NCI-H82 (cell line): ENCODE data around the gene CNTNAP2.
A peak's percentile ranks its signal among the peaks of the same experiment; 100 is the strongest.

Experiments
- DNase-seq: peaks from one replicate; lab custom pipeline; 2025; lab: John Stamatoyannopoulos, UW

The CNTNAP2 gene

DNA sequence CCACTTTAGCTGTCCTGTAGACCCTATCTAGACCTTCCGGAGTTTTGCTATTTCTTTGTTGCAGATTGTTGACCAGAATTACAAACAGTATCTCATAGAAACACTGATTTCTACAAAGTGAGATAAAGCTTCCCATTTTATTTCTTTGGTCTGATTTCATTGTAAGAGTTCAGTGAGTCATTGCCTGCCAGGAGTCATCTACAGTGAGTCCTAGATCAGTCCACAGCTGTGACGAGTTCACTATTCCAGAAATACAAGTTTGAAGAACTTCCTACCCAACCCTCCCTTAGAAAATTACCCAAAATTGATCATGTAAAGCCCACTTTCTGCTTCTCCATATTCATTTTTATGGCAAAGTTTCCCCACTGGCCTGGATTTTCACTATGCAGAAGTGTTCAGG lies 905.5 kb downstream of the CNTNAP2 start:
- DNase-seq: no peak

DNA sequence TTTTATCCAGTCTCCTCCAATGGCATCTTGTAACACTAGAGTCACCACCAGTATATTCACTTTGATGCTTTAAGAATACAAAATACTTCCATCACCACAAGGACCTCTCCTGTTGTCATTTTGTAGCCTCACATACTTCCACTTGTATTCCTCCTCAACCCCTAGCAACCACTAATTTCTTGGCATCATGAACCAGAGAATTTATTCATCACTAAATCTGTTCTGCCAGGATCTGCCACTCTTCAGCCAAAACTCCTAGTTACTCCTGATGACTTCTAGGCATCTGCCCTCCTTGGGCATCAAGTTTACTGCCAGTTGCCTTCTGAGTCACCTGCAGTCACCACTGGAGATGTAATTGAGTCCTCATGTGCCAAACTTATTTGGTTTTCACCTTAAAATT lies 906.8 kb downstream of the CNTNAP2 start:
- DNase-seq: no peak

DNA sequence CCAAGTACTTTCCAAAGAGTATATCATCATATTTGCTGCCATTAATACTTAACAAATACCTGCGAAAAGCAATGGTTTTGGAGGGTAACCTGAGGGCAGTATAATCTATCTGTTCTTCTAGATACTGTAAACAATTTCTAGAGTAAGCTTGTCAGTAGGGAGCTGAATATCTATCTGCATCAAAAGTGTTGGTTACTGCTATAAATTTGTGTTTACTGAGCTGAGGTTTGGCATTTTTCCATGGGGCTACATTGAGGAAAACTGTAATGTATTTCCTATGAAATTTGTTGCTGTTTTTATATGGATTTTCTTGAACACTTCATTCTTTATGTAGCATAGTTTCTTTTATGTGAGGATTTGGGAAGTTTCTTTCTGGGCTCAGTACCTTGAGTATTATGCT lies 913.4 kb downstream of the CNTNAP2 start:
- DNase-seq: no peak

DNA sequence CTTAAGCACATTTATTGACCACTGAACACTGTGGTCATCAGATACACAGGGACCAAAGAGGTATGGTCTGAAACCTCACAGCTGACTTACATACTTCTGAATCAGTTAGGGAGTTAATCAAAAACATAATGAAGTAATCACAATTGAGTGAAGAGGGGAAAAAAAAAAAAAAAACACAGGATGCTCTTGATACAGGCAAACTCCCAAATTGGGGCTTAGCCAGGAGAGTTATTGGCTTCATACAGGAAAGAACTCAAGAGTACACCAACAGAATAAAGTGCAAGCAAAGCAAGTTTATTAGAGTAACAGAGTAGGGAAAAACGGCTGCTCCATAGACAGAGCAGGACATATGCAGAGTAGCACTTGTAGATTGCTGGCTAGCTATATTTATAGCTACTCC lies 917.0 kb downstream of the CNTNAP2 start:
- no peak for DNase-seq

DNA sequence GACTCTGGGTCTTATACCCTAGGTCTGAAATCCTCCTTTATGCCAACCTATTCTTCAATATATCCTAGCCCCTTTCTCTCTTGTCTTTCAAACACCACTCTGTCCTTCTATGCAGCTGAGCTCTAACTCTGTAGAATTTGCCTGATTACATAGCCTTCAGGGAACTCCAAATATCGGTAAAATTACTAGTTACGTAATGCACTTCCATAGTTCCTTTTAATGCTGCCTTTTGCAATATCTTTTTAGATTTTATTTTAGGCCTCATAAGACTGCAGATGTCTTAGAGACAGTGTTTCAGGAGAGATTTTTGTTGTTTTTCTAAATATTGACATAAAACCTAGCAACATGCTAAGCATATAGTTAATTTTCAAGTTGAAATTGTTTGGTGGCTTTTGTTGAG lies 924.8 kb downstream of the CNTNAP2 start:
- no peak for DNase-seq

DNA sequence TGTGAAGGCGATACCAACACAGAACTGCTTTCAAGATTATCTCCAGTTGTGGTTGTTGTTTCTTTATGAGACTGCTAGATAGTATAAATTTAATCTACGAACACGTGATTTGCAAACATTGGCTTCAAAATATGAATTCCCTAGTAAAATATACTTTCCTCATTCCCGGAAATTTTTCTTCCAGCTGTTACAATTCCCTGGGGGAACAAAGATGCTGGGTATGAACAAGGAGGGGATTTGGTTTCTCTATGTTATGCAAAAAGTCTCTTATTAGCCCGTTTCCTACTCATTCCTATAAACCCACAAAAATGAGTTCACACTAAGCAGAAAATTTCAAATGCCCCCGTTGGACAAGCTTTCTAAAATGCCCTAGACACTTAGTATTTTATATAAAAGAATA lies 928.3 kb downstream of the CNTNAP2 start:
- DNase-seq: no peak

DNA sequence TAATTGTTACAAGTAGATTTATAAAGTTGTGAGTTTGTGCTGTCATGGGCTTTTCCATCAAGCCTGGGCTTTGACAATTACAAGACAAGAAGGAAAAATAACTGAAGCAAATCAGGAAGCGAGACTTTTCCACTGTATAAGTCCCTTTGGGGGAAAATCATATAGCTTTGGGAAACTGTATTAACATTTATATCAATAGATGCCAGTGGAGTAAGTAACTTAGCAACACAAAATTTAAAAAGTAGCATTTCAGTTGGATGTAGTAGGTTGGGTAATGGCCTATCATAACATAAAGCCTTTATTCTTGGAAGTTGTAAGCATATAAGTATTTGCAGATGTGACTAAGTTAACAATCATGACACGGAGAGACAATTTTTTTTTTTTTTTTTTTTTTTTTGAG lies 931.1 kb downstream of the CNTNAP2 start:
- DNase-seq: no peak

DNA sequence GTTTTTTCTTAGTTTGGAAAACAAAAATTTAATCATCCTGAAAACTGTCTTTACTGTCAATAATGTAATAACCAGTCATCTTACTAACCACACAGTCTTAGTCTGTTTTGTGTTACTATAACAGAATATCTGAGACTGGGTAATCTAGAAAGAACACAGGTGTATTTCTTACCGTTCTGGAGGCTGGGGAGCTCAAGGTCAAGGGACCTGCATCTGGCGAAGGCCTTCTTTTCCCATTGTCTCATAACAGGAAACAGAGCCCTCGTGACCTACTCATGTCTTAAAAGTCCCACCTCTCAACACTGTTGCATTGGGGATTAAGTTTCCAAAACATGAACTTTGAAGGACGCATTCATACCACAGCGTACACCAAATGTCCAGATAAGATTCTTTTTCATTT lies 932.3 kb downstream of the CNTNAP2 start:
- no peak for DNase-seq

DNA sequence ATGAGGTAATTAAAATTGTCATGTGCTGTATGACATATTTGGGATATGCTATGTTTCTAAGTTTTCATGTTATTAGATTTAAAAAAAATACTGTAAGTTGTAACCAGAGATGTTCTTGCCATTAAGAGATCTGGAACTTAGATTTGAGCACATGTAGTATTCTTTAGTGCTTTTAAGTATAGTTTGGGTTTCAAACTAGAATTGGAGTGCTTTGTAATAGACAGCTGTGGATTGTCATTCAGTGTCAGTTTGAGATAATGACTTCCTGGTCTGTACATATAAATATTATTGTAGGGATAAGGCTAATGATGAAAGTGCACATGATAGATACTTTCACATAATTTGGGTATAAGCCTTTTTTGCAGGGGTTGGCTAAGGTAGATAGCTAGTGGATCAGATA lies 936.2 kb downstream of the CNTNAP2 start:
- DNase-seq: no peak

DNA sequence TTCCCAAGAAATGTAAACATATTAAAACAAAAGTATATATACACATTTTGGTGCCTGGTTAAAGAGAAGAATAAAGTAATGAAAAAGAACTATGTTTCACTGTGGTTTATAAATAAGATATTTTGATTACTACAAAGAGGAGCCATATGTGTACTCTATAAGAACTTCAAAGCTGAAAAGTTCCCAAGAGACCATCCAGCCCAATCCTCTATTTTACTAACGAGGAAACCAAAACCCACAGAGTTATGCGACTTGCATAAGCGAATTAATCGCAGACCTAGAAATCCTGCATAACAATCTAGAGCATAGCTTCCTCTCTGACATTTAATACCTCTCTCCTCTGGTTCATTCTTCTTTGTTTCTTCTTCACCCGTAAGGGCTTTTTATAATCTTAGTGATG lies 937.1 kb downstream of the CNTNAP2 start:
- DNase-seq: no peak

DNA sequence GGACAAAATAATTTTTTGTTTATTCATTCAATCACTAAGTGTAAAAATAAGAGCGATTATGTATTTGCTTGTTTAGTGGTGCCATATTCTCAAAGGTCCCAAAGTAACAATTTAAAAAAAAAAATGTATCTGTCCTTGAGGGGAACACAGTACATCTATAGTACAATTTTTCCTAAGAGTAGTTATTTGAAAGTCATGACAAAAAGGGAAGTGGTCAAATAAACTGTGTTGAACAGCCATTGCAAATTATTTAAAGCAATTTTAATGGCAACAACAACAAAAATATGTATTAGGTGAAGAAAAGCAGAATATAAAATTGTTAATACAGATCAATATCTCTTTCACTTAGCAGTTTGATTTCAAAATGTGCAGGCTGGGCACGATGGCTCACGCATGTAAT lies 943.5 kb downstream of the CNTNAP2 start:
- no peak for DNase-seq

DNA sequence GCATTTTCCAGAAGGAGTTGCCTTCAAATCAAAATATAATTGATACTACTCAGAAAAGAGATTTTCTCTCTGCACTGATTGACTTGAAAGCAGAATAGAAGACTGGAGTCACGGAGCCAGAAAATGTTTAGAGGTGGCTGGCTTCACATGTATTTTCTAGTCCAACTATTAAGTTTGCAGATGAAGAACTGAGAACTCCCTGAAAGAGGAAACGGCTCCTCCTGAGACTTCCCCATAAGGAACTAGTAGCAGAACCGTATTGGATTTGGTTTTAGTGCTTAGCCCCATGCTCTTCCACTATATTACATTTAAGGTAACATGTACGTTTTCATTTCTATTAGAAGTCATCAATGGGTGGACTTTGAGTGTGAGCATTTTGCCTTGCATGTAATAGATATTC lies 946.3 kb downstream of the CNTNAP2 start:
- DNase-seq: no peak

DNA sequence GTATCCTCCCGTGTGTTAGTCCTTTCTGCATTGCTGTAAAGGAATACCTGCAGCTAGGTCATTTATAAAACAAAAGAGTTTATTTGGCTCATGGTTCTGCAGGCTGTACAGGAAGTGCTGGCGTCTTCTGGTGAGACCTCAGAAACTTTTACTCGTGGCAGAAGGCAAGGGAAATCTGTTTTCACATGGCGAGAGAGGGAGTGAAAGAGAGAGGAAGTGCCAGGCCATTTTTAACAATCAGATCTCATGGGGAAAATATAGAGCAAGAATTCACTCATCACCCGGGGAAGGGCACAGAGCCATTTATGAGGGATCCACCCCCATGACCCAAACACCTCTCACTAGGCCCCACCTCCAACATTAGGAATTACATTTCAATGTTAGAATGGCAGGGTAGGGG lies 952.2 kb downstream of the CNTNAP2 start:
- DNase-seq: no peak

DNA sequence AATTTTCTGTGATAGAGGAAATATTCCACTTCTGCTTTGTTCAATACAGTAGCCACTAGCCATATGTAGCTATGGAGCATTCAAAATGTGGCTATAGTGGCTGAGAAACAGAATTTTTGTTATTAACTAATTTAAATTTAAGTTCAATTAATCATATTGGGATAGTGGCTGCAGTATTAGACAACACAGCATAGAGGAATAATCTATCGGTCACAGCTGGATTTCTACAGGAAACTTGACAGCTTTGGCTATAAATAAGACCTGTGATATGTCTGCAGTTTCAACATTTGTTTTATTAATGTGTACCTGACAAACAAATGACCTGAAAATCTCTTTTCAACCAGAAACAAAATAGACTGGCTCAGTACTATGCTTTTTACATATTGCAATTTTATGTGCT lies 953.2 kb downstream of the CNTNAP2 start:
- DNase-seq: no peak

DNA sequence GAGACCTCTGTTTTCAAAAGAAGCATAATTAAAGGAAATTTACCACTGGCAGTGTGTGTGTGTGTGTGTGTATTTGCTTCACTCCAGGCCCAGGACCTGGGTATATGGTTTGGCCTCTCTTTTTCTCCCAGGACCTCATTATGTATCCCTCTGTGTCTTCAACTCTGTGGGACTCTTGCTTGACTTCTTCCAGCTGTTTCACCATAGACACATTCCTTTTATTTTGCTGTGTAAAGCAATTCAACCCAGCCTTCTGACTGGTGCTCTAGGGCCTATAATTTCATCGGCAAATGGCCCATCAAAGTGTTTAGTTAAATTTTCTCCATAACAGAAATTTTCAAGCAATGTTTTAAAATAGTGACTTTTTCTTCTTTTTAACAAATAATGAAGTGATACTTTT lies 954.3 kb downstream of the CNTNAP2 start:
- DNase-seq: no peak

DNA sequence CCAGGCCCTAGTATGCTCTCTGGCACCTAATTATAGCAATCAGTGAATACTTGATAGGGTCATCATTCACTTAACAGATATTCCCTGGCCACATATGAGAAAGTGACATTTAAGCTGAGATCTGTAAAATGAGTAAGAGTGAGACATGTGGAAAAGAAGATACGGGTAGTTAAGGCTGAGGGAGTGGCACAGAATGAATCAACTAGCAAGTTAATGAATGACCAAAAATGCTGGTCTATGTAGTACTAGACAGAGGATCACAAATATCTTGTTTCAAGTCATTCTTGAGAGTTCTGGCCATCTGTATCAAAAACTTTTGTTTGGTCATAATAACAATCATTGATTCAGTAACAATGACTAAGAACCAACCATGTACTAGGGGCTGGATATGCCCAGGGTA lies 954.9 kb downstream of the CNTNAP2 start:
- no peak for DNase-seq

DNA sequence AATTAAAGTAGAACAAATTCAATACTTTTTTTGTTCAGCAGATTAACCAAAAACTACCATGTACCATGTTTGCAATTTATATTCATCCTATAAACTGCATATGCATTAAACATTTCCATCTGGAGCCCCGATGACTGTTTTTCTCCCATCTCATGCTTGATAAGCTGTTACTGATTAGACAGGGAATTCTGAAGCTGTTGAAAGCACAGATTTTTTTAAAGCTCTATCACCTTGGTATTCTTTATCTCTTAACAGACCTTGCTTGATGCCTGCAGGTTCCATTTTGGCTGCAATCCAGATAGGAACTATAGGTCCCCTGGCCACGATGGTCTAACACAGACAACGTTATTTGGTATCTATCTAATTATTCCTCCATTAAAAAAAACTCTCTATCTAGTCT lies 961.7 kb downstream of the CNTNAP2 start:
- DNase-seq: no peak

DNA sequence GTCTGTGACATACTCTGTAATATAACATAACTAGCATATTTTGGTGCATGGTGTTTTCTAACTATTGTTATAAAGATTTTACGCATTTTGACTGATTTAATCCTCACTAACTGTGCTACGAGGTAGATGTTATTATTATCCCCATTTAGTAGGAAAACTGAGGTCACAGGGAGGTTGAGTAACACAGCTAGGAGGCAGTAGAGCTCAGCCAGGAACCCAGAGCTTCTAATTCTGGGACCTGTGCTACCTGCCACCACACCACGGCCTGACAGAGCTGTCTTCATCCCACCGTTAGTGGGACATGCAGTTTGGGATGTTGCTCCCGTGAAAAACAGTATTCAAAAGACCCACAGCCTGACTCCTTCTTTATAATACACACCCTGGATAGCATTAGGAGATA lies 962.5 kb downstream of the CNTNAP2 start:
- no peak for DNase-seq

DNA sequence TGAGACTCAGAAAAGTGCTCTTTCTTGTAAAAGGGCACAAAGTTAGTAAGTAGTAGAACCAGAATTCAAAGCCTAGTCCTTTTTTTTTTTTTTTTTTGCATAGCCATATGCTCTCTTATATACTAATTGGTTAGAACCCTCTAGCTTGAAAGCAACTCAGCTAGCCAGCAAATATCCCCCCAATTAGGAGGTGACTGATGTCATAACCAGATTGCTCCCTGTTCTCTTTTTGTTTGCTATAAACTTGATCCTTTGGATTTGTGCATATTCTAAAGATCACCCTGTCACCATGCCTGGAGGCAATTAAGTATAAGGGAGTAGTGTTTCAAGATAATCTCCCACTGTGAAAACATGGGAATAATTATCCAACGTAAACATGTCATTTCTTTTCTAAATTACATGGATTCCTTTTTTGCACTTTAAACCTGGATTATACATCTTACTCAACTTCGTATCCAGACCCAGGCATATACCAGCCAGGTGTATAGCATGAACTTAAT lies 963.4 kb downstream of the CNTNAP2 start:
- peak; percentile 54 for DNase-seq

DNA sequence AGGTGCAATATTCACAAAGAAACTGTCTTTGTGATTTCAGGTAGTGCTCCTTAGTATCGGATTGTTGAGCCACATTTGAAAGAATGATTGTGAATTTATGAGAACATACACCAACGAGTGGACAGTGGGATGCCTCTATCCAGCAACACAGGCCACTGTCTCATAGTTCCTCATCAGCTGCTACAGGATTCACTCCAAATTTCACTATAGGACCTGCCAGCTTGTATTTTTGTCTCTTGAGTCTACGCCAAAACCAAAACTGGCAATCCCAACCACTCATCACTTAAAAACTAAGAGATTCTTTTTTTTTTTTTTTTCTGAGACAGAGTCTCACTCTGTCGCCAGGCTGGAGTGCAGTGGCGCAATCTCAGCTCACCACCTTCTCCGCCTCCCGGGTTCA lies 964.5 kb downstream of the CNTNAP2 start:
- no peak for DNase-seq

DNA sequence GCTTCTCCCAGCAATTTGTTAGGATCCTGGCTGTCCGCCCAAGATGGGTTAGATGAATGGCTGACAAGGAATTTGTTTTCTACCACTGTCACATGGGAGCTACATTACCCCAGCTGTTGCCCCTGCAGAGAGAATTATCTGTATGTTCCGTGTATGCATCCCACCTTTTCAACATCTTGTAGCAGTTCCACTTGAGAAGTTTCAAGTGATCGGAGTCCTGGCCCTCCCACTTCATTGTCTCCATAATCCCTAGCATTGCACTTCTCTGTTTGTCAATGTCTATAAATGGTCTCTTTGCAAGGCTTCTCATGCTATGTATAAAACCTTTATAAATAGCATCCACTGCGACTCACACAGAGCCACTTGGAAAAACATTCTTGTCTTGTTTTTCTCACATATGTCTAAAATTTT lies 972.5 kb downstream of the CNTNAP2 start:
- no peak for DNase-seq

DNA sequence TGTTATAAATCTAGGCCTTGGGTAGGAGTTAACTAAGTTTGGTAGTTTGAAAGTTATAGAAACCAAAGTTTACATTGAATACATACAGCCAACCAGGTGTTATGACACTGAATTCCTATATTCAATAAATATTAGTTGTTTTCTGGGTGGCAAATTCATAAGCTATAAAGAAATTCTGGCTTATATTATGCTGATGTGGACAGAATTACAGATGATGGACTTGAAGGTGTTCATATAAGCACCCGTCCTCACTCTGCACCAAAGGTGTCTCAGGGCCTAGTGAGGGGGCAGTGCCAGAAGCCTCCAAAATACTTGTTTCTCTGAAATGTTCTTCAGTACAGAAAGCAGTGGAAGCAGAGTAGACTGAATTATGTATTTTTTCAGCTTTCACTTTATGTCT lies 973.0 kb downstream of the CNTNAP2 start:
- no peak for DNase-seq

DNA sequence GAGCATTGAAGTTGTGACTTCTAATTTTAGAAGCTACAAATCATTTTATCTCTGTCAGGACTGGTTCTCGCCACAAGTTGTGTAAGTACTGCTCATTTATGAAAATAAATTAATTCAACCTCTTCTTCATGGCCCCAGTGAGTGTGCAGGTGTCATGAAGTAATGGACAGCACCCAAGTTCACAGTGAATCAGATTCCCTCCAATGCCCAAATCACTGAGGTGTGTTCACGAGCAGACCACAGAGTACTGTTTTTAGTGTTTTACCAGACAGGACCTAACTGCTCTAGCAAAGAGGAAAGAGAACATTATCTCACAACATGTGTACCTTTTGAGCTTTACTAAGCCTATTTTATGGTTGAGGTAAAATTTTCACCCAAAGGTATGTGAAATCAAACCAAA lies 980.0 kb downstream of the CNTNAP2 start:
- no peak for DNase-seq

DNA sequence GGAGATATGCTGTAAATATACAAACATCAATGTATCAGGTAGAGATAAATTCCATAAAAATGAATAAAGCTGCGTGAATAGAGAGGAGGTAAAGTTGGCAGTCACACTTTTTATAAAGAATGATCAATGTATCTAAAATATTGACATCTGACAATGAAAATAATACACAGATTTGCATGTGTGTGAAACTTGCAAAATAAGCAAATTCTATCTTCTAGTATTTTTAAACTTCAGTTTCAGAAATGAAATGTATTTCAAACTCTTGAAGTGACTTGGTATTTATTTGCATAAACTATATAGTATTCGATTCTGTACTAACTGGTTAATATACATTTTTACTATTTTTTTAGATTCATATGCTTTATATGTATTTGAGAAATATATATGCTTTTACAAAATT lies 986.6 kb downstream of the CNTNAP2 start:
- no peak for DNase-seq

DNA sequence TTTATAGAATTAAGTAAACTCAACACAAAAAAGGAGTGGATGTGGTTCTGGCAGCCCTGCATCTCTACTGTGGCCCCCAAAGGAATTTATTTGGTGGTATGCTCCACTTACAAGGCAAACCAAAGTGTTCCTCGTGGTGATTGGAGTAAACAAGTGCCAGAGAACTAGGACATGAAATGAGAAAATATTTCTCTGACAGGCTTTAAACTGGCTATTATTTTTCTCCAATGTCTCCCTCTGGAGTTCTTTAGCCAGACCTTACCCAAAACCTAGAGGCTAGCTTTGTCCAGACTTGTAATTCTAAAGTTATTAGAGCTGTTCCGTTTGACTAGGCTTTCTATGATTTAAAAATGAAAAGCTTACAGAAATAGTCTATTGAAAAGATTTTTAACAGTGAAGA lies 990.1 kb downstream of the CNTNAP2 start:
- peak; percentile 3 for DNase-seq
